ENCODE data around the gene ETV6. TPM values are rescaled to one million over a fixed set of nuclear protein-coding genes. Genes with fewer than 3 reads are reported as not detected.

ETV6 gene
- total RNA-seq, 4 donors from 2014 or later, result 7.6 to 45.5 (median 8.2) TPM

- Histone ChIP-seq H3K9me3 (no peaks in the 10 kb centered on the region), H3K27me3 (no peaks in the 10 kb centered on the region), H3K4me3 (no peak overlapping the region), H3K4me1 (peaks cover 0 to 4% of the 10 kb centered on the region in 2 donors), H3K36me3 (no peaks in the 10 kb centered on the region), H3K27ac (no peak overlapping the region)
- intact Hi-C loops (cut with DNase I; ENCODE audit: low total_unique reads), result no loop called here
- no peak for TF ChIP-seq POLR2A (IDR thresholded peaks at IDR 0.05)
- no peak for TF ChIP-seq CTCF (IDR thresholded peaks at IDR 0.05)
- no peak for DNase-seq
These were observed 16.9 kb downstream of the ETV6 start for GRCh38 chr12:11666131-11667050.

- no peak overlapping the region for H3K4me3 ChIP-seq
- H3K9me3 ChIP-seq, result no peaks in the 10 kb centered on the region
- no peaks in the 10 kb centered on the region for H3K36me3 ChIP-seq
- DNase-seq, result no peak
- no peaks in the 10 kb centered on the region for H3K27me3 ChIP-seq
- intact Hi-C loops (cut with DNase I; ENCODE audit: low total_unique reads), result no loop called here
- H3K27ac ChIP-seq, result no peak overlapping the region
- no peak for TF ChIP-seq CTCF (IDR thresholded peaks at IDR 0.05)
- no peak for TF ChIP-seq POLR2A (IDR thresholded peaks at IDR 0.05)
- peaks cover 0 to 4% of the 10 kb centered on the region in 2 donors for H3K4me1 ChIP-seq
These were observed 17.7 kb downstream of the ETV6 start for GRCh38 chr12:11667171-11667570.

GRCh38 chr12:11668611-11669010 is 19.1 kb downstream of the ETV6 start:
- intact Hi-C loops (cut with DNase I; ENCODE audit: low total_unique reads), result no loop called here
- H3K9me3 ChIP-seq, result no peaks in the 10 kb centered on the region
- DNase-seq, result no peak
- no peak overlapping the region for H3K27ac ChIP-seq
- H3K27me3 ChIP-seq, result no peaks in the 10 kb centered on the region
- no peaks in the 10 kb centered on the region for H3K36me3 ChIP-seq
- no peaks in the 10 kb centered on the region for H3K4me1 ChIP-seq
- no peak overlapping the region for H3K4me3 ChIP-seq
- no peak for TF ChIP-seq CTCF (IDR thresholded peaks at IDR 0.05)
- TF ChIP-seq POLR2A (IDR thresholded peaks at IDR 0.05), result no peak

GRCh38 chr12:11669348-11669747 is 19.9 kb downstream of the ETV6 start:
- Histone ChIP-seq H3K4me1 (no peaks in the 10 kb centered on the region), H3K9me3 (no peaks in the 10 kb centered on the region), H3K4me3 (no peak overlapping the region), H3K36me3 (no peaks in the 10 kb centered on the region), H3K27me3 (no peaks in the 10 kb centered on the region), H3K27ac (no peak overlapping the region)
- intact Hi-C loops (cut with DNase I; ENCODE audit: low total_unique reads), result no loop called here
- TF ChIP-seq POLR2A (IDR thresholded peaks at IDR 0.05), result no peak
- TF ChIP-seq CTCF (IDR thresholded peaks at IDR 0.05), result no peak
- no peak for DNase-seq

Measured in uterus (tissue), 4 donors.